Left ventricle myocardium superior (tissue), 1 donor: ENCODE results near the gene DAP3. TPM values are rescaled to one million over a fixed set of nuclear protein-coding genes. Genes with fewer than 3 reads are reported as not detected.
"Not testable (repeated sequence)": the region's sequence is repeated elsewhere in the genome, so short reads cannot be mapped to it uniquely, and the experiment has no call there.

Experiments
- ATAC-seq: fragments of 200-7000 bp; cut with Tn5 transposase; one replicate; pipeline ENCODE4 v1.9.1; 2020; ENCODE audit warnings: mild to moderate bottlenecking, moderate library complexity
- DNase-seq: peaks from one replicate; pipeline ENCODE4 v3.0.0-alpha.2; 2020
- intact Hi-C: fragments of 100-400 bp; cut with micrococcal nuclease; formaldehyde crosslinking; loops from one replicate; pipeline ENCODE4 v1.11.0; 2022
- total RNA-seq: library from RNA; stranded (reverse); fragmentation: NEBNext Ultra II Directional; extraction: Animal tissue kit (Norgen Biotek cat#: 25700); gene quantifications from one replicate; pipeline ENCODE4 v1.2.1, GENCODE V29; 2021
- donor health status: DM: no; HTN: yes; CAD: no; lungs with severe emphysema.

The DAP3 gene
- total RNA-seq, 1 donor from 2014 or later = 123 TPM

GRCh38 chr1:155678027-155678426, 10.9 kb upstream of the DAP3 start:
- ATAC-seq (no peak), DNase-seq (no peak)
- intact Hi-C loops = no loop called here

- DNase-seq, intact Hi-C loops: not testable (repeated sequence)
- ATAC-seq = peak; percentile 74
Measured at GRCh38 chr1:155678992-155679391, 9.9 kb upstream of the DAP3 start.

GRCh38 chr1:155680531-155680930, 8.4 kb upstream of the DAP3 start:
- ATAC-seq = no peak
- no peak for DNase-seq
- intact Hi-C loops = no loop called here

- ATAC-seq = peak; percentile 56
- intact Hi-C loops = no loop called here
- DNase-seq = no peak
Measured at GRCh38 chr1:155681776-155682175, 7.1 kb upstream of the DAP3 start.

- intact Hi-C loops, DNase-seq: not testable (repeated sequence)
- peak; percentile 51 for ATAC-seq
Measured at GRCh38 chr1:155687705-155688323, 1.1 kb upstream of the DAP3 start.

GRCh38 chr1:155688324-155689080, 389 bp upstream of the DAP3 start, which contains the start of gene YY1AP1:
YY1AP1 (minus strand) TSS chr1:155688774; CDS start chr1:155680436, 8,338 bp downstream.
- ATAC-seq (peak; percentile 96), DNase-seq (peak; percentile 95)
- intact Hi-C loops = no loop called here

- intact Hi-C loops = no loop called here
- DNase-seq (no peak), ATAC-seq (no peak)
Measured at GRCh38 chr1:155691992-155692528, 3.2 kb downstream of the DAP3 start.

GRCh38 chr1:155694167-155694566, 5.3 kb downstream of the DAP3 start:
- intact Hi-C loops = no loop called here

GRCh38 chr1:155695072-155695471, 6.2 kb downstream of the DAP3 start:
- ATAC-seq (peak; percentile 70), DNase-seq (no peak)
- intact Hi-C loops = no loop called here

More at GRCh38 chr1:155694167-155694566, 5.3 kb downstream of the DAP3 start:
- peak; percentile 60 for ATAC-seq
- DNase-seq = no peak

GRCh38 chr1:155695608-155696007, 6.7 kb downstream of the DAP3 start:
- DNase-seq (no peak), ATAC-seq (no peak)
- intact Hi-C loops = no loop called here

- intact Hi-C loops = no loop called here
- no peak for ATAC-seq
- no peak for DNase-seq
Measured at GRCh38 chr1:155696524-155696923, 7.6 kb downstream of the DAP3 start.

GRCh38 chr1:155697046-155697445, 8.2 kb downstream of the DAP3 start:
- intact Hi-C loops = no loop called here
- ATAC-seq = no peak
- DNase-seq = no peak

- ATAC-seq, intact Hi-C loops, DNase-seq: not testable (repeated sequence)
Measured at GRCh38 chr1:155697616-155698015, 8.7 kb downstream of the DAP3 start.

- ATAC-seq (no peak), DNase-seq (no peak)
- intact Hi-C loops = no loop called here
Measured at GRCh38 chr1:155698382-155699038, 9.6 kb downstream of the DAP3 start.

GRCh38 chr1:155699062-155699461, 10.2 kb downstream of the DAP3 start:
- intact Hi-C loops, ATAC-seq, DNase-seq: not testable (repeated sequence)

- ATAC-seq, DNase-seq, intact Hi-C loops: not testable (repeated sequence)
Measured at GRCh38 chr1:155701675-155702074, 12.8 kb downstream of the DAP3 start.

- intact Hi-C loops = no loop called here
- ATAC-seq = no peak
Measured at GRCh38 chr1:155703216-155703615, 14.3 kb downstream of the DAP3 start.

GRCh38 chr1:155704414-155704813, 15.5 kb downstream of the DAP3 start:
- intact Hi-C loops, DNase-seq, ATAC-seq: not testable (repeated sequence)

More at GRCh38 chr1:155703216-155703615, 14.3 kb downstream of the DAP3 start:
- DNase-seq = no peak

GRCh38 chr1:155706139-155706538, 17.2 kb downstream of the DAP3 start:
- DNase-seq (no peak), ATAC-seq (no peak)
- intact Hi-C loops = no loop called here

- intact Hi-C loops = no loop called here
- no peak for ATAC-seq
- no peak for DNase-seq
Measured at GRCh38 chr1:155709391-155709790, 20.5 kb downstream of the DAP3 start.
